Measurements from ENCODE around the gene ZBTB46. TPM values are rescaled to one million over a fixed set of nuclear protein-coding genes. Genes with fewer than 3 reads are reported as not detected.

ZBTB46 gene
- total and polyA plus RNA-seq, 4 donors: 0.79 to 12.1 (median 4.7) TPM

- Histone ChIP-seq H3K36me3 (ENCODE audit: control insufficient read depth in 4 of 4, insufficient read depth in 3 of 4, low read depth in 1 of 4, low read length in 3 of 4) (no peaks in the 10 kb centered on the region), H3K4me3 (ENCODE audit: low read depth in 1 of 3, low read length in 3 of 3) (no peak overlapping the region), H3K27me3 (ENCODE audit: control insufficient read depth in 4 of 4, insufficient read depth in 4 of 4, low read length in 3 of 4) (no peaks in the 10 kb centered on the region), H3K9me3 (ENCODE audit: control insufficient read depth in 4 of 4, low read length in 3 of 4) (no peaks in the 10 kb centered on the region), H3K4me1 (ENCODE audit: control insufficient read depth in 4 of 4, insufficient read depth in 4 of 4, low read length in 3 of 4) (peaks cover 4 to 24% (median 8%) of the 10 kb centered on the region in 4 donors), H3K9ac (ENCODE audit: low read depth in 1 of 2, low read length in 2 of 2) (no peak overlapping the region), H3K27ac (ENCODE audit: low read depth in 1 of 2, low read length in 2 of 2) (no peak overlapping the region)
- TF ChIP-seq REST (IDR thresholded peaks at IDR 0.05): no peak
- TF ChIP-seq NR2F2 (IDR thresholded peaks at IDR 0.05): no peak
- TF ChIP-seq HNF4G (IDR thresholded peaks at IDR 0.05): no peak
- TF ChIP-seq, protein P1, sequence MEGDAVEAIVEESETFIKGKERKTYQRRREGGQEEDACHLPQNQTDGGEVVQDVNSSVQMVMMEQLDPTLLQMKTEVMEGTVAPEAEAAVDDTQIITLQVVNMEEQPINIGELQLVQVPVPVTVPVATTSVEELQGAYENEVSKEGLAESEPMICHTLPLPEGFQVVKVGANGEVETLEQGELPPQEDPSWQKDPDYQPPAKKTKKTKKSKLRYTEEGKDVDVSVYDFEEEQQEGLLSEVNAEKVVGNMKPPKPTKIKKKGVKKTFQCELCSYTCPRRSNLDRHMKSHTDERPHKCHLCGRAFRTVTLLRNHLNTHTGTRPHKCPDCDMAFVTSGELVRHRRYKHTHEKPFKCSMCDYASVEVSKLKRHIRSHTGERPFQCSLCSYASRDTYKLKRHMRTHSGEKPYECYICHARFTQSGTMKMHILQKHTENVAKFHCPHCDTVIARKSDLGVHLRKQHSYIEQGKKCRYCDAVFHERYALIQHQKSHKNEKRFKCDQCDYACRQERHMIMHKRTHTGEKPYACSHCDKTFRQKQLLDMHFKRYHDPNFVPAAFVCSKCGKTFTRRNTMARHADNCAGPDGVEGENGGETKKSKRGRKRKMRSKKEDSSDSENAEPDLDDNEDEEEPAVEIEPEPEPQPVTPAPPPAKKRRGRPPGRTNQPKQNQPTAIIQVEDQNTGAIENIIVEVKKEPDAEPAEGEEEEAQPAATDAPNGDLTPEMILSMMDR (IDR thresholded peaks at IDR 0.05; ENCODE audit: low read depth, low read length, missing input control): no peak
- no peak for TF ChIP-seq HNF4A (conservative IDR thresholded peaks at IDR 0.05)
- TF ChIP-seq JUND (IDR thresholded peaks at IDR 0.05): no peak
- TF ChIP-seq, protein P2, sequence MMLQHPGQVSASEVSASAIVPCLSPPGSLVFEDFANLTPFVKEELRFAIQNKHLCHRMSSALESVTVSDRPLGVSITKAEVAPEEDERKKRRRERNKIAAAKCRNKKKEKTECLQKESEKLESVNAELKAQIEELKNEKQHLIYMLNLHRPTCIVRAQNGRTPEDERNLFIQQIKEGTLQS (IDR thresholded peaks at IDR 0.05): no peak
- TF ChIP-seq TAF1 (conservative IDR thresholded peaks at IDR 0.05): no peak
- TF ChIP-seq RAD21 (IDR thresholded peaks at IDR 0.05): no peak
- no peak for TF ChIP-seq YY1 (IDR thresholded peaks at IDR 0.05)
- no peak for TF ChIP-seq FOXA2 (IDR thresholded peaks at IDR 0.05)
- no peak for TF ChIP-seq RXRA (IDR thresholded peaks at IDR 0.05)
- 89% methylated on average over 9 of the region's 9 CpGs for WGBS
- no peak for DNase-seq (ENCODE audit: low spot score)
Measured at GRCh38 chr20:63834491-63834880, 3.4 kb upstream of the ZBTB46 start.

GRCh38 chr20:63833776-63834490, 2.9 kb upstream of the ZBTB46 start:
- 80% methylated on average over 20 of the region's 20 CpGs for WGBS
- Histone ChIP-seq H3K36me3 (ENCODE audit: control insufficient read depth in 4 of 4, insufficient read depth in 3 of 4, low read depth in 1 of 4, low read length in 3 of 4) (no peaks in the 10 kb centered on the region), H3K4me1 (ENCODE audit: control insufficient read depth in 4 of 4, insufficient read depth in 4 of 4, low read length in 3 of 4) (peaks cover 4 to 24% (median 8%) of the 10 kb centered on the region in 4 donors), H3K27me3 (ENCODE audit: control insufficient read depth in 4 of 4, insufficient read depth in 4 of 4, low read length in 3 of 4) (no peaks in the 10 kb centered on the region), H3K9me3 (ENCODE audit: control insufficient read depth in 4 of 4, low read length in 3 of 4) (no peaks in the 10 kb centered on the region), H3K9ac (ENCODE audit: low read depth in 1 of 2, low read length in 2 of 2) (no peak overlapping the region), H3K27ac (ENCODE audit: low read depth in 1 of 2, low read length in 2 of 2) (no peak overlapping the region), H3K4me3 (ENCODE audit: low read depth in 1 of 3, low read length in 3 of 3) (no peak overlapping the region)
- TF ChIP-seq RAD21 (IDR thresholded peaks at IDR 0.05): no peak
- TF ChIP-seq HNF4A (conservative IDR thresholded peaks at IDR 0.05): no peak
- TF ChIP-seq HNF4G (IDR thresholded peaks at IDR 0.05): no peak
- TF ChIP-seq NR2F2 (IDR thresholded peaks at IDR 0.05): no peak
- no peak for TF ChIP-seq ZBTB33 (IDR thresholded peaks at IDR 0.05)
- no peak for TF ChIP-seq JUND (IDR thresholded peaks at IDR 0.05)
- TF ChIP-seq RXRA (IDR thresholded peaks at IDR 0.05): no peak
- TF ChIP-seq REST (IDR thresholded peaks at IDR 0.05): no peak
- TF ChIP-seq, protein P2 (IDR thresholded peaks at IDR 0.05): no peak
- TF ChIP-seq EGR1 (IDR thresholded peaks at IDR 0.05; ENCODE audit: low read depth in 2 of 2): no peak
- TF ChIP-seq SP1 (IDR thresholded peaks at IDR 0.05): no peak
- TF ChIP-seq, protein P1 (IDR thresholded peaks at IDR 0.05; ENCODE audit: low read depth, low read length, missing input control): no peak
- TF ChIP-seq GABPA (IDR thresholded peaks at IDR 0.05 in 1 of 2, conservative IDR thresholded peaks at IDR 0.05 in 1 of 2): no peak
- TF ChIP-seq YY1 (IDR thresholded peaks at IDR 0.05): no peak
- no peak for DNase-seq (ENCODE audit: low spot score)
